IgD-negative memory B cell (primary cell): ENCODE results near the gene TBC1D32. TPM values are rescaled to one million over a fixed set of nuclear protein-coding genes. Genes with fewer than 3 reads are reported as not detected.
A peak's percentile ranks its signal among the peaks of the same experiment; 100 is the strongest.
"Not testable (repeated sequence)": the region's sequence is repeated elsewhere in the genome, so short reads cannot be mapped to it uniquely, and the experiment has no call there.

Experiments
- H3K27ac Mint-ChIP-seq, 3 donors: one replicate each; pipeline ENCODE4 v1.8.0; 2020 to 2022; ENCODE audit warnings: mild to moderate bottlenecking in 3 of 3, mixed read lengths in 3 of 3, moderate library complexity in 1 of 3
- H3K27me3 Mint-ChIP-seq: one replicate; pipeline ENCODE4 v1.8.0; 2021; ENCODE audit warnings: mixed read lengths
- H3K36me3 Mint-ChIP-seq: one replicate; pipeline ENCODE4 v1.8.0; 2020; ENCODE audit warnings: mild to moderate bottlenecking, mixed read lengths
- H3K4me1 Mint-ChIP-seq, 3 donors: one replicate each; pipeline ENCODE4 v1.8.0; 2020 to 2022; ENCODE audit warnings: mixed read lengths in 3 of 3, mild to moderate bottlenecking in 1 of 3
- H3K4me3 Mint-ChIP-seq, 4 donors: one replicate each; pipeline ENCODE4 v1.8.0; 2020 to 2022; ENCODE audit warnings: mild to moderate bottlenecking in 4 of 4, mixed read lengths in 4 of 4, moderate library complexity in 3 of 4
- H3K9me3 Mint-ChIP-seq, 3 donors: one replicate each; pipeline ENCODE4 v1.8.0; 2020 to 2021; ENCODE audit warnings: mixed read lengths in 3 of 3, mild to moderate bottlenecking in 1 of 3
- polyA plus RNA-seq: library from polyadenylated mRNA; unstranded; fragments of 300-500 nt; fragmentation: Illumina TruSeq; gene quantifications from one replicate; pipeline ENCODE4 v1.2.3, GENCODE V29; 2021

Gene TBC1D32
- 4.2 TPM for polyA plus RNA-seq

GRCh38 chr6:121334299-121335086, at the start of gene TBC1D32:
TSS of gene TBC1D32 (minus strand) at chr6:121334480. CDS start at chr6:121334430, 50 bp downstream.
- H3K36me3 Mint-ChIP-seq = peaks cover 7% of the 10 kb centered on the region
- no peaks in the 10 kb centered on the region for H3K27me3 Mint-ChIP-seq
- H3K27ac Mint-ChIP-seq = peak within 1 kb of the TSS; percentile 91 to 98 (median 92)
- H3K4me1 Mint-ChIP-seq = peaks cover 17 to 31% (median 22%) of the 10 kb centered on the region in 3 donors
- peak within 1 kb of the TSS; percentile 91 to 97 (median 97) for H3K4me3 Mint-ChIP-seq
- H3K9me3 Mint-ChIP-seq = no peaks in the 10 kb centered on the region

GRCh38 chr6:121383478-121383877, 49.2 kb upstream of the TBC1D32 start:
- Mint-ChIP-seq H3K9me3 (peaks cover 0 to 2% (median 0%) of the 10 kb centered on the region in 3 donors), H3K36me3 (no peaks in the 10 kb centered on the region), H3K27me3 (no peaks in the 10 kb centered on the region), H3K4me3 (no peak overlapping the region), H3K27ac (no peak overlapping the region), H3K4me1 (no peaks in the 10 kb centered on the region)

- Mint-ChIP-seq H3K4me1 (no peaks in the 10 kb centered on the region), H3K9me3 (peaks cover 0 to 2% (median 0%) of the 10 kb centered on the region in 3 donors), H3K4me3 (no peak overlapping the region), H3K27me3 (no peaks in the 10 kb centered on the region), H3K36me3 (no peaks in the 10 kb centered on the region), H3K27ac (no peak overlapping the region)
Measured at GRCh38 chr6:121382467-121383121, 48.3 kb upstream of the TBC1D32 start.

- Mint-ChIP-seq H3K4me1 (no peaks in the 10 kb centered on the region), H3K36me3 (no peaks in the 10 kb centered on the region)
Measured at GRCh38 chr6:121376411-121376810, 42.1 kb upstream of the TBC1D32 start.

GRCh38 chr6:121374219-121374618, 39.9 kb upstream of the TBC1D32 start:
- not testable (repeated sequence) for H3K9me3 Mint-ChIP-seq, H3K36me3 Mint-ChIP-seq, H3K27me3 Mint-ChIP-seq, H3K27ac Mint-ChIP-seq, H3K4me3 Mint-ChIP-seq, H3K4me1 Mint-ChIP-seq

More at GRCh38 chr6:121376411-121376810, 42.1 kb upstream of the TBC1D32 start:
- Mint-ChIP-seq H3K27me3 (no peaks in the 10 kb centered on the region), H3K27ac (no peak overlapping the region), H3K9me3 (peaks cover 0 to 4% (median 0%) of the 10 kb centered on the region in 3 donors), H3K4me3 (no peak overlapping the region)

- H3K27me3 Mint-ChIP-seq = peaks cover 10% of the 10 kb centered on the region
- no peak overlapping the region for H3K4me3 Mint-ChIP-seq
- no peaks in the 10 kb centered on the region for H3K4me1 Mint-ChIP-seq
- H3K36me3 Mint-ChIP-seq = peaks cover 2% of the 10 kb centered on the region
- no peaks in the 10 kb centered on the region for H3K9me3 Mint-ChIP-seq
- no peak overlapping the region for H3K27ac Mint-ChIP-seq
Measured at GRCh38 chr6:121365536-121366521, 31.5 kb upstream of the TBC1D32 start.

GRCh38 chr6:121356575-121356974, 22.3 kb upstream of the TBC1D32 start:
- Mint-ChIP-seq H3K9me3 (no peaks in the 10 kb centered on the region), H3K4me3 (no peak overlapping the region), H3K27ac (no peak overlapping the region), H3K4me1 (no peaks in the 10 kb centered on the region), H3K36me3 (peaks cover 3% of the 10 kb centered on the region), H3K27me3 (peaks cover 12% of the 10 kb centered on the region)

- Mint-ChIP-seq H3K36me3 (no peaks in the 10 kb centered on the region), H3K27me3 (peaks cover 12% of the 10 kb centered on the region), H3K9me3 (no peaks in the 10 kb centered on the region), H3K4me1 (no peaks in the 10 kb centered on the region), H3K4me3 (no peak overlapping the region), H3K27ac (no peak overlapping the region)
Measured at GRCh38 chr6:121354764-121355163, 20.5 kb upstream of the TBC1D32 start.

GRCh38 chr6:121352941-121353340, 18.7 kb upstream of the TBC1D32 start:
- H3K27ac Mint-ChIP-seq = no peak overlapping the region
- H3K4me1 Mint-ChIP-seq = no peaks in the 10 kb centered on the region
- H3K27me3 Mint-ChIP-seq = peaks cover 8% of the 10 kb centered on the region
- no peak overlapping the region for H3K4me3 Mint-ChIP-seq
- H3K9me3 Mint-ChIP-seq = no peaks in the 10 kb centered on the region
- no peaks in the 10 kb centered on the region for H3K36me3 Mint-ChIP-seq

GRCh38 chr6:121351916-121352315, 17.6 kb upstream of the TBC1D32 start:
- Mint-ChIP-seq H3K9me3 (no peaks in the 10 kb centered on the region), H3K27ac (no peak overlapping the region), H3K27me3 (peaks cover 8% of the 10 kb centered on the region), H3K4me3 (no peak overlapping the region), H3K4me1 (no peaks in the 10 kb centered on the region), H3K36me3 (no peaks in the 10 kb centered on the region)

GRCh38 chr6:121349596-121349995, 15.3 kb upstream of the TBC1D32 start:
- Mint-ChIP-seq H3K36me3 (no peaks in the 10 kb centered on the region), H3K27ac (no peak overlapping the region), H3K9me3 (no peaks in the 10 kb centered on the region), H3K4me3 (no peak overlapping the region), H3K4me1 (no peaks in the 10 kb centered on the region), H3K27me3 (peaks cover 8% of the 10 kb centered on the region)

GRCh38 chr6:121347484-121347883, 13.2 kb upstream of the TBC1D32 start:
- Mint-ChIP-seq H3K9me3 (no peaks in the 10 kb centered on the region), H3K4me3 (no peak overlapping the region), H3K4me1 (no peaks in the 10 kb centered on the region), H3K27ac (no peak overlapping the region), H3K27me3 (peaks cover 7% of the 10 kb centered on the region), H3K36me3 (no peaks in the 10 kb centered on the region)

GRCh38 chr6:121344539-121344938, 10.3 kb upstream of the TBC1D32 start:
- Mint-ChIP-seq H3K4me1 (no peaks in the 10 kb centered on the region), H3K9me3 (no peaks in the 10 kb centered on the region), H3K4me3 (no peak overlapping the region), H3K27ac (no peak overlapping the region), H3K36me3 (no peaks in the 10 kb centered on the region), H3K27me3 (peaks cover 7% of the 10 kb centered on the region)

- H3K9me3 Mint-ChIP-seq = no peaks in the 10 kb centered on the region
- H3K36me3 Mint-ChIP-seq = no peaks in the 10 kb centered on the region
- H3K27ac Mint-ChIP-seq = no peak overlapping the region
- H3K4me3 Mint-ChIP-seq = no peak overlapping the region
- peaks cover 7% of the 10 kb centered on the region for H3K27me3 Mint-ChIP-seq
- H3K4me1 Mint-ChIP-seq = peaks cover 5 to 7% (median 7%) of the 10 kb centered on the region in 3 donors
Measured at GRCh38 chr6:121339639-121340226, 5.5 kb upstream of the TBC1D32 start.
